Stimulated activated CD4-positive, alpha-beta T cell treated with anti-CD3 and anti-CD28 coated beads, Interleukin-1b, Interleukin-23, amount 100 ng/mL, for 4 hours (primary cell): Measurements from ENCODE around the gene LRRC49.
"Not testable (repeated sequence)": the region's sequence is repeated elsewhere in the genome, so short reads cannot be mapped to it uniquely, and the experiment has no call there.

ENCODE experiments used
- DNase-seq, 2 donors: peaks; one replicate each; pipeline ENCODE4 v3.0.0-alpha.2; 2020; ENCODE audit warnings: low read depth in 2 of 2

The LRRC49 gene

GRCh38 chr15:70866982-70867641 lies 25.5 kb upstream of the LRRC49 start:
- no peak for DNase-seq

- no peak for DNase-seq
Measured at GRCh38 chr15:70867911-70868467, 24.6 kb upstream of the LRRC49 start.

GRCh38 chr15:70869346-70869745 lies 23.3 kb upstream of the LRRC49 start:
- no peak for DNase-seq

- DNase-seq: no peak
Measured at GRCh38 chr15:70870051-70870450, 22.6 kb upstream of the LRRC49 start.

- not testable (repeated sequence) for DNase-seq
Measured at GRCh38 chr15:70871490-70871889, 21.1 kb upstream of the LRRC49 start.

- DNase-seq: no peak
Measured at GRCh38 chr15:70873232-70874054, 19.2 kb upstream of the LRRC49 start.

- no peak for DNase-seq
Measured at GRCh38 chr15:70875001-70875782, 17.4 kb upstream of the LRRC49 start.

- DNase-seq: no peak
Measured at GRCh38 chr15:70876011-70876410, 16.6 kb upstream of the LRRC49 start.

GRCh38 chr15:70876683-70877082 lies 15.9 kb upstream of the LRRC49 start:
- no peak for DNase-seq

- no peak for DNase-seq
Measured at GRCh38 chr15:70879401-70879800, 13.2 kb upstream of the LRRC49 start.

GRCh38 chr15:70880781-70881180 lies 11.8 kb upstream of the LRRC49 start:
- DNase-seq: no peak

- DNase-seq: no peak
Measured at GRCh38 chr15:70882361-70882760, 10.3 kb upstream of the LRRC49 start.

- DNase-seq: no peak
Measured at GRCh38 chr15:70892912-70893560, 410 bp downstream of the LRRC49 start.

GRCh38 chr15:70902107-70902506 lies 9.5 kb downstream of the LRRC49 start:
- DNase-seq: no peak

- DNase-seq: no peak
Measured at GRCh38 chr15:70906842-70907241, 14.2 kb downstream of the LRRC49 start.

- DNase-seq: no peak
Measured at GRCh38 chr15:70907784-70908471, 15.3 kb downstream of the LRRC49 start.

GRCh38 chr15:70910958-70911357 lies 18.3 kb downstream of the LRRC49 start:
- no peak for DNase-seq

- DNase-seq: no peak
Measured at GRCh38 chr15:70912187-70912586, 19.6 kb downstream of the LRRC49 start.

- DNase-seq: no peak
Measured at GRCh38 chr15:70916531-70916930, 23.9 kb downstream of the LRRC49 start.

- DNase-seq: no peak
Measured at GRCh38 chr15:70917955-70918354, 25.3 kb downstream of the LRRC49 start.
